IMR-90 (cell line): Measurements from ENCODE around the gene FAM163B. TPM values are rescaled to one million over a fixed set of nuclear protein-coding genes. Genes with fewer than 3 reads are reported as not detected.

ENCODE experiments used
- ATAC-seq: fragments of 200-7000 bp; cut with Tn5 transposase; 2 replicates; pipeline ENCODE4 v1.9.1; 2020; ENCODE audit warnings: low read depth, mild to moderate bottlenecking, moderate library complexity
- BruUV-seq: library from RNA; stranded (reverse); fragments of 400-500 nt; replicated peaks from 2 replicates; lab custom pipeline; 2021; lab: Mats Ljungman, UMichigan
- CTCF ChIA-PET: fragments of 300-600 bp; formaldehyde crosslinking; extraction: SDS; loops from one replicate; lab custom pipeline; 2021; ENCODE audit warnings: antibody characterized with exemption; lab: Yijun Ruan, JAX
- POLR2A ChIA-PET: fragments of 300-600 bp; sonication (Branson Sonifier 250); formaldehyde crosslinking; loops from one replicate; lab custom pipeline; 2022; ENCODE audit warnings: antibody characterized with exemption; ENCODE audit not compliant: unreplicated experiment; lab: Charles Lee
- DNase-seq: peaks from one replicate; pipeline ENCODE4 v3.0.0; 2013
- H2AFZ ChIP-seq: replicated peaks from 2 replicates; pipeline ENCODE3; 2013; ENCODE audit warnings: low read length, mild to moderate bottlenecking; ENCODE audit not compliant: poor library complexity
- H2AK5ac ChIP-seq: 2 replicates; pipeline ENCODE4 v1.6.1; 2013; ENCODE audit warnings: low read depth, low read length, inconsistent platforms
- H2AK9ac ChIP-seq: replicated peaks from 2 replicates; pipeline ENCODE3; 2013; ENCODE audit warnings: mild to moderate bottlenecking, low read depth, low read length, moderate library complexity; ENCODE audit not compliant: poor library complexity
- H2BK120ac ChIP-seq: 2 replicates; pipeline ENCODE4 v1.6.1; 2013; ENCODE audit warnings: low read depth, low read length, inconsistent platforms
- H2BK15ac ChIP-seq: 3 replicates; pipeline ENCODE4 v1.6.1; 2013; ENCODE audit warnings: low read depth, low read length, inconsistent platforms
- H2BK20ac ChIP-seq: 2 replicates; pipeline ENCODE4 v1.6.1; 2013; ENCODE audit warnings: low read depth, mild to moderate bottlenecking, inconsistent platforms, low read length, moderate library complexity
- H2BK5ac ChIP-seq: 2 replicates; pipeline ENCODE4 v1.6.1; 2013; ENCODE audit warnings: mild to moderate bottlenecking, low read depth, low read length, inconsistent platforms; ENCODE audit not compliant: poor library complexity, severe bottlenecking
- H3K14ac ChIP-seq: replicated peaks from 2 replicates; pipeline ENCODE4 v1.6.1; 2013; ENCODE audit warnings: low read depth, low read length, inconsistent platforms
- H3K18ac ChIP-seq: 2 replicates; pipeline ENCODE4 v1.6.1; 2013; ENCODE audit warnings: low read depth, low read length, control low read depth
- H3K23ac ChIP-seq: 2 replicates; pipeline ENCODE4 v1.6.1; 2013; ENCODE audit warnings: low read depth, low read length, inconsistent platforms
- H3K27ac ChIP-seq: 2 replicates; pipeline ENCODE4 v1.5.1; 2013; ENCODE audit warnings: mild to moderate bottlenecking, control low read depth, low read length; ENCODE audit not compliant: insufficient read depth
- H3K27me3 ChIP-seq: 2 replicates; pipeline ENCODE4 v1.6.1; 2013; ENCODE audit warnings: low read length; ENCODE audit not compliant: control insufficient read depth, insufficient read depth
- H3K36me3 ChIP-seq: 2 replicates; pipeline ENCODE4 v1.6.1; 2013; ENCODE audit warnings: low read length, mixed read lengths; ENCODE audit not compliant: control insufficient read depth, insufficient read depth
- H3K4ac ChIP-seq: 2 replicates; pipeline ENCODE4 v1.6.1; 2013; ENCODE audit warnings: low read depth, low read length, inconsistent platforms
- H3K4me1 ChIP-seq: 2 replicates; pipeline ENCODE4 v1.6.1; 2013; ENCODE audit warnings: low read length, mixed read lengths; ENCODE audit not compliant: control insufficient read depth, insufficient read depth
- H3K4me2 ChIP-seq: 2 replicates; pipeline ENCODE4 v1.6.1; 2013; ENCODE audit warnings: low read depth, mild to moderate bottlenecking, control low read depth, low read length, moderate library complexity
- H3K4me3 ChIP-seq: 2 replicates; pipeline ENCODE4 v1.5.1; 2013; ENCODE audit warnings: low read depth, mild to moderate bottlenecking, control low read depth, low read length, moderate library complexity; ENCODE audit not compliant: insufficient read depth
- H3K56ac ChIP-seq: 2 replicates; pipeline ENCODE4 v1.6.1; 2013; ENCODE audit warnings: low read length, inconsistent platforms; ENCODE audit not compliant: insufficient read depth; ENCODE audit errors: extremely low read depth
- H3K79me1 ChIP-seq, 2 experiments: 2 replicates each; pipeline ENCODE4 v1.6.1; 2013; ENCODE audit warnings: low read length in 2 of 2, inconsistent platforms in 1 of 2, low read depth in 1 of 2
- H3K9ac ChIP-seq: 2 replicates; pipeline ENCODE4 v1.6.1; 2013; ENCODE audit warnings: low read depth, low read length, control low read depth
- H3K9me1 ChIP-seq: 2 replicates; pipeline ENCODE4 v1.6.1; 2013; ENCODE audit warnings: low read length, inconsistent platforms; ENCODE audit not compliant: insufficient read depth
- H3K9me3 ChIP-seq: 2 replicates; pipeline ENCODE4 v1.6.1; 2013; ENCODE audit warnings: low read length; ENCODE audit not compliant: control insufficient read depth, insufficient read depth
- H4K20me1 ChIP-seq: 2 replicates; pipeline ENCODE4 v1.6.1; 2013; ENCODE audit warnings: low read length, inconsistent platforms; ENCODE audit not compliant: insufficient read depth
- H4K5ac ChIP-seq: 2 replicates; pipeline ENCODE4 v1.6.1; 2013; ENCODE audit warnings: mild to moderate bottlenecking, low read depth, low read length, control low read depth
- H4K8ac ChIP-seq, 2 experiments: 2 replicates each; pipeline ENCODE4 v1.6.1; 2013; ENCODE audit warnings: low read depth in 2 of 2, low read length in 2 of 2, control low read depth in 1 of 2, inconsistent platforms in 1 of 2
- H4K91ac ChIP-seq: 2 replicates; pipeline ENCODE4 v1.6.1; 2013; ENCODE audit warnings: low read depth, low read length, inconsistent platforms; ENCODE audit not compliant: insufficient read depth
- FOS ChIP-seq: fragments of 150-350 bp; IDR thresholded peaks from 2 replicates; pipeline ENCODE4 v1.6.1; 2016; ENCODE audit warnings: low read depth, low read length
- MXI1 ChIP-seq: IDR thresholded peaks from 2 replicates; pipeline ENCODE4 v1.6.1; 2012; ENCODE audit warnings: low read depth, mild to moderate bottlenecking, low read length, moderate library complexity, borderline replicate concordance
- RCOR1 ChIP-seq: IDR thresholded peaks from 2 replicates; pipeline ENCODE4 v1.6.1; 2012; ENCODE audit warnings: mild to moderate bottlenecking, low read length, improper control_type of control experiment; ENCODE audit not compliant: insufficient replicate concordance
- WGBS, 2 experiments: methylation state at CpG; one replicate each; pipeline versions ENCODE4 v1.1.5 to v1.1.7; 2013; ENCODE audit warnings: missing lambda C conversion rate in 2 of 2; ENCODE audit not compliant: insufficient read length in 1 of 2; ENCODE audit errors: extremely low coverage in 2 of 2; 5-methylcytosine and 5-hydroxymethylcytosine counted together
- dilution Hi-C: fragments of 300-500 bp; cut with HindIII; formaldehyde crosslinking; loops from one replicate; pipeline ENCODE4 v1.14.3; 2018; ENCODE audit warnings: low sequenced_read_pairs; ENCODE audit not compliant: unreplicated experiment
- in situ Hi-C: fragments of 300-500 bp; cut with MboI; formaldehyde crosslinking; loops from 3 replicates; pipeline ENCODE4 v1.14.3; 2019; ENCODE audit warnings: low sequenced_read_pairs, inconsistent platforms, mixed read lengths
- intact Hi-C: fragments of 100-400 bp; cut with micrococcal nuclease; formaldehyde crosslinking; loops from 2 replicates; pipeline ENCODE4 v1.10.0; 2022
- polyA plus RNA-seq, 3 experiments: library from polyadenylated mRNA; depleted of rRNA; stranded (reverse); fragments of >200 nt; gene quantifications; 2 replicates each; pipeline ENCODE4 v1.2.3, GENCODE V29; 2012; ENCODE audit warnings: low replicate concordance in 1 of 3
- total RNA-seq: library from RNA; depleted of rRNA; stranded (reverse); fragments of >200 nt; gene quantifications from 2 replicates; pipeline ENCODE4 v1.2.3, GENCODE V29; 2012

The FAM163B gene
- total and polyA plus RNA-seq, 2 of the 4 experiments (the other 2 are of a cell fraction): not detected

DNA sequence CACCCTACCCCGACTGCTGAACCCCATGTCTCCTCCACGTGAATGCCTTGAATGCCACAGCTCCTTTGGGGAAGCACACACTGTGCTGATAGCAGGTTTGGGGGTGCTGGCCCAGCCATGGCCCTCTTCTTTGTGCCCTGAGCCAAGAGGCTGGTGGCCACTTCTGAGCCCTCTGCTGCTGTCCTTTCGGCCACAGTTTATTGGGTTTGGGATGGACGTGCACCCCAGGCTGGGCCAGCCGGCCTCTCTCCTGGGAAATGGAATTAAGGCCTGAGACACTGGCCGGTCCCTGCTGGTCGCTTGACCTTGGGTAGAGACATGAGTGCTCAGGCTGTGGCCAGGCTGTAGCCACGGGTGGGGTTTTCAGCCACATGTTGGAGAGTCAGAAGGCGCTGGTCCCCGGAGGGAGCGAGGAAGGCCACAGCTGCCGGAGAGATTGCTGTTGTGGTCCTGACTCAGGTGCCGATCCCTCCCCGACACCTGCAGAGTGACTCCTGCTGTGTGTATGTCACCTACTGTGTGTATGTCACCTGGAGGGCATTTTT is 26.6 kb downstream of the FAM163B start:
- 98% methylated on average over 6 of the region's 14 CpGs; no CpG with 5 or more reads in 1 of the 2 experiments for WGBS, 2 experiments
- Histone ChIP-seq H3K4me1 (peaks cover 4% of the 10 kb centered on the region; the same call in 1 of the 2 replicates), H2AK5ac (no peak overlapping the region), H3K9me3 (no peaks in the 10 kb centered on the region), H3K4ac (no peak overlapping the region), H3K23ac (no peak overlapping the region), H3K18ac (no peak overlapping the region), H3K56ac (no peak overlapping the region), H3K79me1 (no peaks in the 10 kb centered on the region), H3K4me2 (no peak overlapping the region), H4K20me1 (no peaks in the 10 kb centered on the region), H2AK9ac (no peak overlapping the region), H2AFZ (no peak overlapping the region), H2BK15ac (no peak overlapping the region), H3K27ac (no peak overlapping the region), H3K9ac (no peak overlapping the region), H3K14ac (no peak overlapping the region), H4K5ac (no peak overlapping the region), H3K27me3 (peaks cover 48% of the 10 kb centered on the region), H4K8ac (no peak overlapping the region; a peak in 1 of 4 replicates), H3K36me3 (no peaks in the 10 kb centered on the region), H2BK5ac (no peak overlapping the region), H4K91ac (no peak overlapping the region), H2BK20ac (no peak overlapping the region), H3K4me3 (no peak overlapping the region), H2BK120ac (no peak overlapping the region), H3K9me1 (no peaks in the 10 kb centered on the region)
- CTCF ChIA-PET: interaction anchor here (0.6 kb wide), 1 partner anchor 61 kb away, joined by 3 read pairs; no protein-coding TSS in a partner anchor
- TF ChIP-seq FOS (no peak), RCOR1 (no peak), MXI1 (no peak)
- no peak for DNase-seq
- intact Hi-C loops (no loop called here), dilution Hi-C loops (no loop called here), in situ Hi-C loops (no loop called here)
- BruUV-seq: no TSS peak
- POLR2A ChIA-PET: no interaction called here
- ATAC-seq: no peak
